SW480 (cell line): ENCODE measurements around the gene LRP1B.

Experiments
- DNase-seq: peaks from one replicate; pipeline ENCODE4 v3.0.0-alpha.2; 2016; ENCODE audit warnings: low spot score

Gene LRP1B

DNA sequence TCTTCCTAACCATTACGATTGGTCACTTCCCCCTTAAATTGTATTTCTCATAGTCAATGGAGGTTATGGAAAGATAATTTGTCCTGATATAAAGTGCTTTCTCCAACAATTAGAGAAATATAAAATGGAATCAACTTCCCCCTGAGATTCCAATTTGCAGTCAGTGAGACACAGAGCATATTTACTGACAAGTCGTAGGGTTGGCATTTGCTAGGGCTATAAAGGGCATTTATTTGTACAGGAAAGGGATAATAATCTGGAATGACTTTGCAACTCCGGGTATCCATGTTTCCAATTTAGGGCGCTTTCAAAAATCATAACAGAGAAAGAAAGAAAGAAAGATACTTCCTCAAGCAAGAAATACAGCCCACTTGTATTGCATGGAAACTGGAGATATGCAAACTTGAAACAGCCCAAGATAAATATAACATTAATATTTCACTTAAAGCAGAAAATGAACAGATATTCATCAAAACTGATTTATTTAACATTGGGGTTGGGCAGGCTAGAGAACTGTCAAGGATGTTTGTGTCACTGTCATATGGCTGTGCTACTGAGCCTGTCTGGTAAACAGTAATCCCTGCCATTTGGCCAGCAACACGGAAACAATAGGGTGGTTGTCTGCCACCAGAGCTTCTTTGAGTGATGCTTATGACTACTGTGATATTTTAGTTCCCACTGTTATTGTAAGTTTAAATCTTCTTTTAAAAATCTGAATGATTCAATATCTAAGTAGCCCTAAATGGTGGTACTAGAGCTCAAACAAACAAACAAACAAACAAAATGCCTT is 621.8 kb downstream of the LRP1B start:
- no peak for DNase-seq

DNA sequence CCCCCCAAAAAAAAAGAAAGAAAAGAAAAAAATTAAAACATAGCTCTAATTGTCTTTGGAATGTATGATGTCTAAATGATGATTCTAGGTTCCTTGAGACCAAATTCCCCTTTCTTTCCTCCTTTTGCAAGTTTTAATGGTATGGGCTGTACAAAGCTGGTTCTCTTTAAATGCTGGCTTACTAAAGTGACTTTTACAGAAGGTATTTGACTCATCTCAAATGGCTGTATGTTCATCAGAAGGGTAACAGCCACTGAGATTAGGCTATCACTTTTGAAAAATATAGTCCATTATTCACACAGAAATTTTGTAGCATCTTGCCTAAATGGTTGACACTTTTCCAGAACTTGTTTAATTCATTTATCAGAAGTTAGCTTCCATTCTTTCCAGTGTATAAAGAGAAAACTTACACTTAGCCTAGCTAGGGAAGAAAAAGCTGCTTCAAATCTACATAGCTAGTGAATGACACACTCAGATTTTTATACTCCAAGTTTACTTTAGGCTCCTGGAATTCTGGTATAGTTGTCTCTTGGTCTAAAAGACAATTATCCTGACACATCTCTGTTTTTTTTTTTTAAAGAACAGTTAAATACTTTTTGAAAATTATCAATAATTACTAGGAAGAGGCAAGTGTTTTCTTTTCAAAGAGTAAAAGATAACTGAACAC is 622.6 kb downstream of the LRP1B start:
- no peak for DNase-seq

DNA sequence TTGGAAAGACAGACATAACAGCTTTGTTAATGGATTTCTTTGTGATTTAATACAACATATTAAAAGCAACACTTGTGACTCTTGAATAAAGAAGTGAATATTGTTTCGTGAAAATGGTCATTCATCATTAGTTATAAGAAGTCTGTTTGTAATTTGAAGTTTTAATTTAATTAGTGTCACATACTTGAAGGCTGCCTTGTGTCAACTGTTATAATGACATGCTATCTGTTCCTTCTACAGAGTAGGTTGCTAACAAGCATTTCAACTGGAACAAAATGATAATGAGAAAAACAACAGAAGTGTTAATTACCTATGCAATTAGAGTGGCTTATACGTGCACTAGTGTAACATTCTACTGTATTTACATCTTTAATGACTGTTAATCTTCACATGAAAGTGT is 624.7 kb downstream of the LRP1B start:
- DNase-seq: no peak

DNA sequence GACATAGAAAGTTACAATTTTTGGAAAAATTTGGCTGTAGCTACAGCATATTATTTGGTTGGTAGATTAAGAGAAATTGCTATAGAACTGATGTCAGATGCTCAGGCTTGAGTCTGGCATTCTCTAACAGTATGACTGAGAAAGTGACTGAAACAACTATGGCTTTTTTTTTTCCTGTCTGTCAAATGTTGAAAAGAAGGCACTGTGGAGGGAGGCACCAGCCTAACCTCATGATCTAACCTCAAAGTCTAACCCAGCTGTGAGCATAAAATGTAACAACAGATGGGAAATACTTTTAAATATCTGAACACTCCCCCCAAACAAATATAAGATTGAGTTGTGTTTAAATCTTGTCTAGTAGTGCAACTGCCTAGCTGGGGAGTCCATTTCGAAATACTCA is 629.1 kb downstream of the LRP1B start:
- DNase-seq: no peak

DNA sequence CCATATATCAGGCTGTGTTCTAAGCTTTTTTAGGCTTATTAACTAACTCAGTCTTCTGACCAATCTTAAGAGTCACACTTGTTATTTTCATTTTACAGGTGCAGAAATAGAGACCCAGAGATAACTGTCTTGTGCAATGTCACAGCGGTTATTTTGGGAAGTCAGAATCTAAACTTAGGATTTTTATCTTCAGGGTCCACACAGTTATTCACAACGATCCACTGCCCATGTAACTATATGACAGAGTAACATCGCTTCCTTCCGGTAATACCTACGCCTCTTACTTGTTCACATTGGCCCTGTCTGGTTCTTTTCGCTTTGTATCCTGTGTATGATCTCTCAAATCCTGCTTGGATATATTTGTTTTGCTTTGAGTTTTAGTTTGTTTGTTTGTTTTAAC is 631.7 kb downstream of the LRP1B start:
- no peak for DNase-seq

DNA sequence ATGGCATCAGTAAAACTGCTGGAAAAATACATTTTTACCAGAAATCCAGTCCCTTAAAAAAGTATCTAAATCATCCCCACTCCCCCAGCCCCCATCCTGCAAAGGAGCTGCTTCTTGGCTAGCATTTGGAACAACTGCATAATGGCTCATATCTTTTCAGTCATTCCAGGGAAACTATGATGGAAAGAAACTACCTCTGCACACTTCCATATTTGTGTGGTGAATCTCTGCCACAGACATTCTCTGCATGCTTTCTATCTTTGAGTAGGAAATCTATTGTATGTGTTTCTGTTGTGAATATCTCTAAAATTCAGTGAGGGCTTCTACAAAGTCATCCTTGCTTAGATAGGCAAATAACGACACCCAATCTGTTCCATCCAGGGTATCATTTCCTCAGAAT is 632.3 kb downstream of the LRP1B start:
- no peak for DNase-seq

DNA sequence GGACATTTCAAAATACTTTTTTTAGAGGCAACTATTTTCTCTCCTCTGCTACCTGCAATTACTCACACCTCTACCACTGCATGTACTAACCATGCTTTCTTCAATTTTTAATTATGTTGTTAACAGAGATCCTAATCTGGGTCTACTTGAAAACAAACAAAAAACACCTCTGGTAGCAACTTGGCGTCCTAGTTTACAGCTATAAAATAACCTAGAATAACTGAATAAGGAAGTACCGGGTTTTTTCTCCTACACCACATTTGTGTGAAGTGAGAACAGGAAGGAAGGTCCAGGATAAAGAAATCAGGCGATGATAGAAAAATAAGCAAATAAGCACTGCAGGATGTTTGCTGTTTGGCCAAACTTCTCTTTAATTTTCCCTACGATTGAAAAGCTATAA is 633.5 kb downstream of the LRP1B start:
- no peak for DNase-seq

DNA sequence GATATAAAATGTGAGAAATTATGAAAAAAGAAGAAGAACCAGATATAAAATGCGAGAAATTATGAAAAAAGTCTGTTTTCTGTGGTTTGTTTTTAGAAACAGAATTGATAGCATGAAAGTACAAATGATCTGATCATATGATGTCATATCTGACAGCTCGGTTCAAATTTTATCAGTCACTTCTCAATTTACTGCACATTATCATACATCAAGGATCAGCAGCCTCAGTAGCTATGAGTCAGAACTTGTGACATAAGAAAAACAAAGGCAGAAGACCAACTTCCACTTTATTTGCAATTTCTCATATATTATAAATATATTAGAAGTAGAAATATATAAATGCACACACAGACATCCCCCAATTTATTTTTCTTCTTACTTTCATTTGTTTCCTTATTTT is 634.0 kb downstream of the LRP1B start:
- no peak for DNase-seq

DNA sequence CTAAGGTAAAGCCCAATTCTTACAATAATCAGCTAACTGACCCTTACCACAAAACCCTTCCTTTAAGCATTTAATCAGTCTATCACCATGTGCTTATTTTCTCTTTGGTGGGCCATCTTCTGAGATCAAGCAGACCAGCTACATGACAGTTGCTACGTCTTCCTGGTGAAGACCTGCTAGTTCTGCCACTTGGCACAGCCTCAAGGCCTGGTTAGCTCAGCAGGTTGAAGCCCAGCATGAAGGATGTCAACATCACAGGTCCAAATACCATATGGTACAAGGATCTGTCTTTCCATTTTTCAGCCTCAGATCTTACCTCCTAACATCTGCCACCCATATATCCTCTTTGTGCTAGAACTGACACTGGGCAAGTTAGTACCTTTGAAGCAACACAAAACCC is 636.9 kb downstream of the LRP1B start:
- no peak for DNase-seq

DNA sequence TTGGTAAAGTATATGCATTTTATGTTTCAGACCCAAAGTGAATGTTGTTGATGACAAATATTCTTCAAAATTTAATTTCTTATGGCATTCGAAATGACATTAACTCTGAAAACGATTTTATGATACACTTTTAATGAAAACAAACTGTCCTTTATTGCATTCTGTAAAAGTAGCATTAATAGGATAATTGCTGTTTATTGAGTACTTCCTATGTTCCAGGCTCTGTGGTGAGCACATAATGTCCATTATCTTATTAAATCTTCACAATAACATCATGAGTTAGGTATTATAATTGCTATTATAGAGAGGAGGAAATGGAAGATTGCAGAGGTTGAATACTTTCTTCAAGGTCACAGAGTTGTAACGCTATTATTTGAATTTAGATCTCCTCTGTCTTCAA is 638.0 kb downstream of the LRP1B start:
- no peak for DNase-seq

DNA sequence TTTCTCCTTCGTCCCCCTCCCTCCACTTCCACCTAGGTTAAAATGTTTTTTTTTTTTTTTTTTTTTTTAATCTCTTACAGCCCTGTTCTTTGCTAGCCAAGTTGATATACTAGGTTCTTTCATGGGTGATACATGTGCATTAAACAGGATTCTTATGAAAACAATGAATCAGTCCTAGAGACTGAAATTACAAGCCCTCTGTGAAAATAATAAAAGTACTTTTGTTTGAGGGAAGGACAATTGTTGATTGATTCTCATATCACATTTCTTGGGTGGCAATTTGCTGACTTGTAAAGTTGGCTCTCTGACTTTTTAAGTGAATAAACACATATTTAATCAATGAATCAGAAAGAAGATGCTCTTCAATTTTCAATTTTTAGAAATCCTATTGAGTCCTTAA is 639.9 kb downstream of the LRP1B start:
- no peak for DNase-seq

DNA sequence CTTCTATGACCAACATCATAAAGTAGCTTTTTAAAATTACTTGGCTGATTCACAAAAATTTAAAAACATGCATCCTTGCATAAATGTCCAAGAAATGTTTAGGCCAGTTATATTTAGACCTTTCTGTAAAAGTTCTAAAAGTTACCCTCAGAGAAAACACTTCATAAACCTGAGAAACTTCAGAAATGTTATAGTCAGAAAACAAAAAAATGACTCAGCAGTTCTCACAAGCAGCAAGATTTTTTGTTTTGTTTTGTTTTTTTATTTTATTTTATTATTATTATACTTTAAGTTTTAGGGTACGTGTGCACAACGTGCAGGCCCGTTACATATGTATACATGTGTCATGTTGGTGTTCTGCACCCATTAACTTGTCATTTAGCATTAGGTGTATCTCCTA is 648.1 kb downstream of the LRP1B start:
- DNase-seq: no peak

DNA sequence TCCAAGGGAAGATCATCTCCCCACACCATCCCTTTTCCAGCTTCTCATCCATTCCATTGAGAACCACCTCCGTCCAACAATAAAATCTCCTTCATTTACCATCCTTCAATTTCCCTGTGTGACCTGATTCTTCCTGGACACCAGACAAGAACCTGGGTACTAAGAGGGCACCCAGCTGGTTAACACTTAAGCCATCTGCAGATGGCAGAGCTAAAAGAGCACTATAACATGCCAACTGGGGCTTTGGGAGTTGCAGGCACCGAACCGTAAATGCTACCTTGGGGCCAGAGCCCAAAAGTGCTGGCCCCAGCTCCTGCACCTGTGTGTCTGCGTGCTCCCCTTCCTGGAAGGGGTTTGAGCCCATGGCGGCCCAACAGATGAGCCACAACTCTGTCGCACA is 655.0 kb downstream of the LRP1B start:
- no peak for DNase-seq

DNA sequence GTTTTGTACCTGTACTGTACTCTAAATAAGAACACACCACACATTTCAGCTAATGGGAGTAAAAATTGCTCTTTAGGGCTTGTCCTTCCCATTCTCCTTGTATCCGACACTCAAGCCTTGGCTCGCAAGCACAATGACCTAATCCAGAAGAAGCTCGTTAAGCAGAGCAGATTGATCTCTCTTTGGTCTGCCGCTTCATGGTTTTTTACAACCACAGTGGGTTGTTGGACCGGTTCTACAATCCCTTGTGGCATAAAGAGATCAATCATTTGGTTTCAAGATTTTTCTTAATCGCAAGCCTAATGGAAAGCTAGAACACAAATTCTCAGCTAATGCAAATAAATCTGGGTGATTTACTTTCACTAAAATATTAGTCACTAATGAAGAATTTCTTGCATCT is 662.1 kb downstream of the LRP1B start:
- DNase-seq: no peak

DNA sequence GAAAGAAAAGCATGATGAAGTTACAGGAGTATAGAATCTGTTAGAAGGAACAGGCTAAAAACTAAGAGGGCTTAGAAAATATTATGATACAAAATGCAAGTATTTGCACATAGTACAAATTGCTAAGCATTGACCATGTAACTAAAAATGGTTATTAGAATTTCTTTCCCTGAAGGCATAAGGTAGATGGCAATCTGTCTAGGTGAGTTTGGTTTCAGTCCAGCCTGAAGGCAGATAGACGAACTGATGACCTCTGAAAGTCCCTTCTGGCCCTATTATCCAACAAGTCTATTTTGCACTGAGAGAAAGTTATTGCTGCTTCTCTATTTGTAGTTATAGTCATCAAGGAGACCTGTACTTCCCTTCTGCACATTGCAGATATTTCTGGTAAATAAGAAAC is 663.5 kb downstream of the LRP1B start:
- no peak for DNase-seq

DNA sequence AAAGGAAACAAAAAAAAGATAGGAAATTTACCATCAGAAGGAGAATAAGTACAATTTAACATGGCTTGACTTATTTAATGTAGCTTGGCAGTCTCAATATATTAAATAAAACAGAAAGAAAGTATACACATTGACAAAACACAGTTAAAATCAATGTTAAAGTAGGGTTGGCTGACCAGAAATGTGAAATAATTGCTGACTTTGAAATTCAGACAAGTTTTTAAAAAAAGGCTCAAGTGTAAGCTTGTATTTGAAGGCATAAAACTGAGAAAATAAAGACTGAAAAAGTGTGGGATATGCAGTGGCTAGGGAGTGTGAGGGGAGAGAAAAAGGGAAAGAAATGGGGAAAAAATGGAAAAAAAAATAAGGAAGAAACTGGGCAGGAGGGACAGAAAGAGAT is 665.8 kb downstream of the LRP1B start:
- no peak for DNase-seq

DNA sequence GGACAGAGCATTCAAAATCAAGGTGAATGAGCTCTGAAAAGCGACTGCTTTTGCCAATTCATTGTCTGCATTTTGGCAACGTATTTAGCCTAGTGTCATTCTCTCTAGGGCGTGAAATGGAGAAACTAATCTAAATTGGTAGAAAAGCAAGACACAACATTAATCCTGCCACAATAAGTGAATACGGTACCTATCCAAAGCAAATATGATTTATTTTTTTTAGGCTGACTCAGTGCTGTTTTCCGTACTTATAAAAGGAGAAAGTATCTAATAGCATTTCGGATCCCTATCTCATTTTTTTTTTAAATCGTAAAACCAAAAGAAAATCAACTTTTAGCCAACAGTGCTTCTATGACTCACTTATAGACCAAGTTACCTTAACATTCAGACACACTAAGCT is 672.5 kb downstream of the LRP1B start:
- DNase-seq: no peak

DNA sequence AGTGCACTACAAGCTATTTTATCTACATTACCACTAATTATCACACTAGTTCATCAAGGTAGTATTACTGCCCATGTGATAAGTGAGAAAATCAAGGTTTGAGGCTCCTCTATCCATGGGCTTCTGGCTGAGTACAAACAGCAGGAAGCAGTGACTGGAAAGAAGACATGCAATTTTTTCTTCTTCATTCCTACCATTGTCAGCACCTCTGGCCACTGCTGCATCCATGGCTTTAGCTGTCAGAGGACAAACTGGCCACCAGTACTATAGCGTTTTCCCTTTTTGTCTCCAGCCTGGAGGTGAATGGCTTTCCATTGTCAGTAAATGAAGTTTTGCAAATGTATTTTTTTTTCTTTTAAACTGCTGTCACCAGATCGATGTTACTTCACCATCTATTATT is 674.9 kb downstream of the LRP1B start:
- DNase-seq: no peak

DNA sequence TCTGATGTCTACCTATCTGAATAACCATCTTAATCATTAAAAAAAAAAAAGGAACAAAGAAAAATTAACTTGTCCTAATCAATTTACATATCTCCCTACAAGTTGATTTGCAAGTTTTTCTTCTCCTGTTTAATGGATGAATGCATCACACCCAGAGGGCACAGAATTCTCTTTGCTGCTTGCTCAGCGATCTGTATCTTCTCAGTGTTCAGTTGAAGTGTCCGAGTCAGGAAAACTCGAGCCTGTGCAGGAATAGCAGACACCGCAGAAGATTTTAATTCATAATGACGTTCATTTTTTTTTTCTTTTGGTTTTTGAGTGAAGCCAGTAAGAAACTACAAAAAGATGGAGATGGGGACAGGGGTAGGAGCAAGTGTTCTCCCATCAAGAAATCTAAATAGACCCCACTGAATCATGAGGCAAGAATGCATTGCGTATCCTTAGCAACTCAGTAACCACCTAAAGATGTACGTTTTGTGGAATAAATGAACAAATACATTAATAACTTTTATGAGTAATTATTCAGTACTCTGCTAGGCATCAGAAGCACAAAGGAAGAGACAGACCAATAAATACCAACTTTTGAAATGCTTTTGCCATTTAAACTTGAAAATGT is 675.5 kb downstream of the LRP1B start:
- no peak for DNase-seq

DNA sequence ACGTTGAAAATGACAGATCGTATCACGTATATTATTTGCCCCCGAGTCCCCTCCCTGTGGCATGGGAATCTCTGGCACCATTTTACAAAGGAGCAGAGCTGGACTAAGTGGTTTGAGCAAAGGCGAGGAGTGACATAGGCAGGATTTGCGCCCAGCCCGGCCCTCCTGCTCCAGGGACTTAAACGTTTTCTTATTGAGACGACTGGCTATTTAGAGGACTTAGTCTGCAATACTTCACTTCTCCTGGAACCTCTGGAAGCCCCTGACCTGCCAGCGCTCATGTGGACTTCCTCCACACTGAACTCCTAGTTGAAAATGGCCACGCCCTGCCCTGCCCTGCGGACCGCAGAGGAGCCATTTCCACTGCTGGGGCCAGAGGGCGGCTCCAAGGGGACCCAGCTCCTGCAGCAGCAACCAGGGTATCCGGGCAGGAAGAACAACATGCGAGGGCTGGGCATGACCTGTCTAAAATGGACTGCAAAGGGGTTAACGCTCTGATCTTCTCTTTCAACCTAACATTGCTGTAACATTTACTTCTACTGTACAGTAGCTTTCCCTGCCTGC is 690.7 kb downstream of the LRP1B start:
- no peak for DNase-seq

DNA sequence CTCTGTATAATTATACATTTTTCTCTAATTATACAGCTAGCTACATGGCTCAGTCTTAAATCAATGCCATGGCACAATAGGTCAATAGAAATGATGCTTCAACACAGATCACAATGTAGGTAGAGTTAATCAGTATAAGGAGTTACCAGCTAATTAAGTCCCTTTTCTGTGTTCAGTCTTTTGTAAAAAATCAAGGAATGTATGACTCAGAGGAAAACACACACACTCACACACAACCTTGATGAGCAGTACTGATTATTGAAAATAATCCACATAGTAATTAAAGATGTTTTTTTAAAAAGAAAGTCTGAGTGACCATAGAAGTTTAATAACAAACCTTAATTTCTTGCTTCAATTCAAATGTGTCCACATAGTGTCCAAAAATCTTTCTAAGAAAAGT is 691.3 kb downstream of the LRP1B start:
- no peak for DNase-seq

DNA sequence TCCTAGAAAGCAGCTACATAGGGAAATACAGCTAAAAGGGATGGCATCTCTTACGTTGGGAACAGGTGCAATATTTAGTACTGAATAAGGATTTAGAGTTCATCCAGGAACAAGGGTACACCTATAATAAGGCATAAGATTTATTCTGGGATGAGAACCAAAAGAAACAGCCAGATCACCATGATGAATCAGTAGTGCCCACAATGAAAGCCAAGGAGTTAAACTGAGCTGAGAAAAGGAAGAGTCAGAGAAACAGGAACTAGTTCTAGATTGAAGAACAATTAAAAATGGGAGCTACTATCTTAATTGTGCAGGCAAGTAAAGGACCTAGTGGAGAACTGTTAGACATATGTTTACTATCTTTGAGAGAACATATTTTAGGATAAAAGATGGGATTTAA is 692.3 kb downstream of the LRP1B start:
- DNase-seq: no peak

DNA sequence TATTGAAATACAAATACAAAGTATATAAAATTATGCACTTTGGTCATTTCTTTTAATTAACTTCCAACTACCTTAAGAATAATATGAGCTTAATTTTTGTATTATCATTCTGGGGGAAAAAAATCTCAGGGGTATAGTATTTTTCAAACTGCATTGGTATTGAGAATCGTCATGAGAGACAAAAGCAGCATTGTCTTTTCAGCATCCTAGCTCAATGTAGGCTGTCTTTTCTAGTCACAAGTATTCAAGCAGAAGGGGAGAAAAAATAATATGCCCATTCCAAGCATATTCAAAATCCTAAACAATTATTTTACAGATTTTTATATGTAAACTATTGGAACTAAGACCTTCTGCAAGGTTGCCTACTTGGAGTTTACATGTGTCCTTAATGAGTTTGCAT is 693.3 kb downstream of the LRP1B start:
- no peak for DNase-seq
